Erythroblast (primary cell): Measurements from ENCODE around the gene TREM1.

Source experiments
- GATA1 ChIP-seq: IDR thresholded peaks from 2 replicates; pipeline ENCODE4 v1.6.1; 2011; ENCODE audit warnings: low read depth, mild to moderate bottlenecking, control low read depth, low read length, moderate library complexity
- POLR2A ChIP-seq: IDR thresholded peaks from 2 replicates; pipeline ENCODE4 v1.6.1; 2011; ENCODE audit warnings: mild to moderate bottlenecking, low read length

GRCh38 chr6:41268478-41268877 lies 18.0 kb downstream of the TREM1 start:
- no peak for TF ChIP-seq POLR2A
- no peak for TF ChIP-seq GATA1
